Hepatocyte (in vitro differentiated cells): Measurements from ENCODE around the gene EPHB2. TPM values are rescaled to one million over a fixed set of nuclear protein-coding genes. Genes with fewer than 3 reads are reported as not detected.

Experiments
- DNase-seq: peaks from one replicate; pipeline ENCODE4 v3.0.0-alpha.2; 2016; ENCODE audit warnings: low spot score
- H2AFZ ChIP-seq: fragments of 200-600 bp; sonication (generic); 2 replicates; pipeline ENCODE4 v1.6.0; 2016; ENCODE audit warnings: antibody characterized with exemption, mild to moderate bottlenecking
- H3K27ac ChIP-seq: fragments of 200-600 bp; sonication (generic); 2 replicates; pipeline ENCODE4 v1.5.1; 2016; ENCODE audit warnings: mild to moderate bottlenecking
- H3K27me3 ChIP-seq: fragments of 200-600 bp; sonication (generic); 2 replicates; pipeline ENCODE4 v1.6.1; 2016
- H3K36me3 ChIP-seq: fragments of 200-600 bp; sonication (generic); replicated peaks from 2 replicates; pipeline ENCODE4 v1.5.1; 2016; ENCODE audit warnings: low read depth; ENCODE audit not compliant: insufficient read depth
- H3K4me1 ChIP-seq: fragments of 200-600 bp; sonication (generic); 2 replicates; pipeline ENCODE4 v1.5.1; 2016; ENCODE audit warnings: mild to moderate bottlenecking, moderate library complexity; ENCODE audit not compliant: insufficient read depth
- H3K4me2 ChIP-seq: fragments of 200-600 bp; sonication (generic); 2 replicates; pipeline ENCODE4 v1.6.0; 2016
- H3K4me3 ChIP-seq: fragments of 200-600 bp; sonication (generic); 2 replicates; pipeline ENCODE4 v1.5.1; 2016; ENCODE audit warnings: mild to moderate bottlenecking
- H3K79me2 ChIP-seq: fragments of 200-600 bp; sonication (generic); 2 replicates; pipeline ENCODE4 v1.6.0; 2017; ENCODE audit warnings: mild to moderate bottlenecking
- H3K9me2 ChIP-seq: fragments of 200-600 bp; sonication (generic); replicated peaks from 2 replicates; pipeline ENCODE4 v1.6.0; 2017; ENCODE audit warnings: mild to moderate bottlenecking; ENCODE audit not compliant: insufficient read depth
- H3K9me3 ChIP-seq: fragments of 200-600 bp; sonication (generic); 2 replicates; pipeline ENCODE4 v1.5.1; 2016; ENCODE audit warnings: low read depth, mild to moderate bottlenecking
- H4K20me1 ChIP-seq: fragments of 200-600 bp; sonication (generic); 2 replicates; pipeline ENCODE4 v1.6.0; 2016; ENCODE audit warnings: mild to moderate bottlenecking; ENCODE audit not compliant: insufficient read depth, poor library complexity, severe bottlenecking
- CTCF ChIP-seq: fragments of 200-600 bp; sonication (generic); IDR thresholded peaks from 2 replicates; pipeline ENCODE4 v1.5.1; 2016; ENCODE audit warnings: antibody characterized with exemption, mild to moderate bottlenecking; ENCODE audit not compliant: poor library complexity
- EZH2 ChIP-seq: fragments of 200-600 bp; sonication (generic); IDR thresholded peaks from 2 replicates; pipeline ENCODE4 v1.6.1; 2016; ENCODE audit warnings: antibody characterized with exemption, mild to moderate bottlenecking, borderline replicate concordance
- EZH2phosphoT487 ChIP-seq: fragments of 200-600 bp; sonication (generic); IDR thresholded peaks from one replicate; pipeline ENCODE4 v1.6.1; 2018; ENCODE audit warnings: antibody characterized with exemption, mild to moderate bottlenecking, low read depth, moderate library complexity; ENCODE audit not compliant: unreplicated experiment, severe bottlenecking
- WGBS: methylation state at CpG from one replicate; pipeline ENCODE4 v1.1.6; 2016; ENCODE audit warnings: low lambda C conversion rate; ENCODE audit errors: missing lambda C conversion rate; 5-methylcytosine and 5-hydroxymethylcytosine counted together
- polyA plus RNA-seq: library from polyadenylated mRNA; unstranded; fragments of >200 nt; fragmentation: Nextera tagmentation; extraction: Ambion mirVana; gene quantifications from 2 replicates; pipeline ENCODE4 v1.2.1, GENCODE V29; 2016
- total RNA-seq: library from RNA; depleted of rRNA; stranded (reverse); fragments of >200 nt; gene quantifications from 2 replicates; pipeline ENCODE4 v1.2.3, GENCODE V29; 2014

Gene EPHB2
- total and polyA plus RNA-seq, 2 experiments from 2014 or later: 17.2 to 18.3 TPM

- no peak overlapping the region for H3K4me2 ChIP-seq
- no peaks in the 10 kb centered on the region for H3K9me3 ChIP-seq
- H4K20me1 ChIP-seq: no peaks in the 10 kb centered on the region
- no peak overlapping the region for H3K4me3 ChIP-seq
- H3K27me3 ChIP-seq: no peaks in the 10 kb centered on the region
- H2AFZ ChIP-seq: no peak overlapping the region
- TF ChIP-seq CTCF (no peak), EZH2 (no peak), EZH2phosphoT487 (no peak)
- no peaks in the 10 kb centered on the region for H3K79me2 ChIP-seq
- H3K27ac ChIP-seq: no peak overlapping the region
- 83% methylated on average over 4 of the region's 4 CpGs for WGBS
- DNase-seq: no peak
- no peaks in the 10 kb centered on the region for H3K9me2 ChIP-seq
- H3K4me1 ChIP-seq: no peaks in the 10 kb centered on the region
- no peaks in the 10 kb centered on the region for H3K36me3 ChIP-seq
These were observed 140.9 kb downstream of the EPHB2 start for GRCh38 chr1:22851517-22851916.

GRCh38 chr1:22852144-22852655 is 141.6 kb downstream of the EPHB2 start:
- H3K36me3 ChIP-seq: no peaks in the 10 kb centered on the region
- TF ChIP-seq CTCF: no peak
- TF ChIP-seq EZH2phosphoT487: no peak
- no peaks in the 10 kb centered on the region for H3K79me2 ChIP-seq
- H3K9me2 ChIP-seq: no peaks in the 10 kb centered on the region
- no peak for DNase-seq
- H3K27ac ChIP-seq: no peak overlapping the region
- H3K4me1 ChIP-seq: no peaks in the 10 kb centered on the region
- H3K4me2 ChIP-seq: no peak overlapping the region
- no peaks in the 10 kb centered on the region for H3K27me3 ChIP-seq
- no peaks in the 10 kb centered on the region for H3K9me3 ChIP-seq
- H4K20me1 ChIP-seq: no peaks in the 10 kb centered on the region
- H2AFZ ChIP-seq: no peak overlapping the region
- H3K4me3 ChIP-seq: no peak overlapping the region
- WGBS: 87% methylated on average over 6 of the region's 6 CpGs

- WGBS: 89% methylated on average over 9 of the region's 9 CpGs
- no peak for TF ChIP-seq EZH2
- TF ChIP-seq CTCF: no peak
- TF ChIP-seq EZH2phosphoT487: no peak
- no peaks in the 10 kb centered on the region for H3K9me3 ChIP-seq
- H3K36me3 ChIP-seq: no peaks in the 10 kb centered on the region
- no peaks in the 10 kb centered on the region for H3K9me2 ChIP-seq
- DNase-seq: no peak
- H4K20me1 ChIP-seq: no peaks in the 10 kb centered on the region
- no peaks in the 10 kb centered on the region for H3K79me2 ChIP-seq
- no peak overlapping the region for H3K4me3 ChIP-seq
- no peak overlapping the region for H2AFZ ChIP-seq
- H3K27me3 ChIP-seq: no peaks in the 10 kb centered on the region
- H3K4me1 ChIP-seq: no peaks in the 10 kb centered on the region
- no peak overlapping the region for H3K27ac ChIP-seq
- no peak overlapping the region for H3K4me2 ChIP-seq
These were observed 143.1 kb downstream of the EPHB2 start for GRCh38 chr1:22853651-22854185.
